Hematopoietic multipotent progenitor cell treated with erythropoietin and hydrocortisone succinate and interleukin-3 and kit ligand, for 4 days (in vitro differentiated cells): ENCODE results near the gene GAB3.

Source experiments
- DNase-seq: peaks from one replicate; pipeline ENCODE4 v3.0.0-alpha.2; 2015

Gene GAB3, protein sequence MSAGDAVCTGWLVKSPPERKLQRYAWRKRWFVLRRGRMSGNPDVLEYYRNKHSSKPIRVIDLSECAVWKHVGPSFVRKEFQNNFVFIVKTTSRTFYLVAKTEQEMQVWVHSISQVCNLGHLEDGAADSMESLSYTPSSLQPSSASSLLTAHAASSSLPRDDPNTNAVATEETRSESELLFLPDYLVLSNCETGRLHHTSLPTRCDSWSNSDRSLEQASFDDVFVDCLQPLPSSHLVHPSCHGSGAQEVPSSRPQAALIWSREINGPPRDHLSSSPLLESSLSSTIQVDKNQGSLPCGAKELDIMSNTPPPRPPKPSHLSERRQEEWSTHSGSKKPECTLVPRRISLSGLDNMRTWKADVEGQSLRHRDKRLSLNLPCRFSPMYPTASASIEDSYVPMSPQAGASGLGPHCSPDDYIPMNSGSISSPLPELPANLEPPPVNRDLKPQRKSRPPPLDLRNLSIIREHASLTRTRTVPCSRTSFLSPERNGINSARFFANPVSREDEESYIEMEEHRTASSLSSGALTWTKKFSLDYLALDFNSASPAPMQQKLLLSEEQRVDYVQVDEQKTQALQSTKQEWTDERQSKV

DNA sequence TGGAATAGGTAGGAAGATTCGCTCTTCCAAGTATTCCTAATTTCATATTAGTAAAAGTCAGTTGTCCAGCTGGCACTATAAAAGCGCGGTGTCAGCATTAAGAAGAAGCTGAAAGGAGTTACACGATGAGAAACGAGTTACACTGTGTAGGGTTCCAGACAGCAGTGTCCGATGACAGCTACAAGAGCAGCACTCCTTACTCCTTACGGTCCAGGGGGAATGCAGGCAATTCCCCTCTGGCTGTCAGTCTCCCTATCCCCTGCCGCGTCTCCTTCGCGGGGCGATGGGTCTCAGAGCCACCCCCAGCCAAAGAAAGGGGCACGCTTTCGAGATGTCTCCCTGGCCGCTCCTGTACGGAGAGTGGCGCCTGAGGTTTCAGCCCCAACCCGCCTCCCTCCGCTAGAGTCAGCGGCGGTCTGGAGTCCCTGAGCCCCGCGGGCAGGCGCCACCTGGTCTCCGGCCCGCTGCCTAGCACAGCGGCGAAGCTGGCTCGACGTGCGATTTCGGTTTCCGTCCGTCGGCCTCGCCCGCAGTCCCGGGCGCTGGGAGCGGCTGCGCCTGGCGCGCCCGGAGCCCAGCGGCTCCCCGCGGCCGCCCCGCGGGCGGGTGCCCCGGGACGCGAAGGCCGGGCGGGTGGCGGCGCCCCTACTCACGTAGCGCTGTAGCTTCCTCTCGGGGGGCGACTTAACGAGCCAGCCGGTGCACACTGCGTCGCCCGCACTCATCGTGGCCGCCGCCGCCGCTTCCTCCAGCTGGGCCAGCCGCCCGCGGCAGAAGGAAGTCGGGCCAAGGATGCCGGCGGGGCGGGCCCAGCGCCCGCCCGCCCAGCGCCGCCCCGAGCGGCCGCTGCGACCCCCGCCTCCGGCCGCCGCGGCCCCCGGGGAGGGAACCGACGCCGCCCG, at the start of gene GAB3:
Gene GAB3, minus strand, starts transcription at position 777 of the 902 bp plus-strand sequence. Its CDS starts 52 bp downstream, at position 725.
- peak; percentile 67 for DNase-seq

DNA sequence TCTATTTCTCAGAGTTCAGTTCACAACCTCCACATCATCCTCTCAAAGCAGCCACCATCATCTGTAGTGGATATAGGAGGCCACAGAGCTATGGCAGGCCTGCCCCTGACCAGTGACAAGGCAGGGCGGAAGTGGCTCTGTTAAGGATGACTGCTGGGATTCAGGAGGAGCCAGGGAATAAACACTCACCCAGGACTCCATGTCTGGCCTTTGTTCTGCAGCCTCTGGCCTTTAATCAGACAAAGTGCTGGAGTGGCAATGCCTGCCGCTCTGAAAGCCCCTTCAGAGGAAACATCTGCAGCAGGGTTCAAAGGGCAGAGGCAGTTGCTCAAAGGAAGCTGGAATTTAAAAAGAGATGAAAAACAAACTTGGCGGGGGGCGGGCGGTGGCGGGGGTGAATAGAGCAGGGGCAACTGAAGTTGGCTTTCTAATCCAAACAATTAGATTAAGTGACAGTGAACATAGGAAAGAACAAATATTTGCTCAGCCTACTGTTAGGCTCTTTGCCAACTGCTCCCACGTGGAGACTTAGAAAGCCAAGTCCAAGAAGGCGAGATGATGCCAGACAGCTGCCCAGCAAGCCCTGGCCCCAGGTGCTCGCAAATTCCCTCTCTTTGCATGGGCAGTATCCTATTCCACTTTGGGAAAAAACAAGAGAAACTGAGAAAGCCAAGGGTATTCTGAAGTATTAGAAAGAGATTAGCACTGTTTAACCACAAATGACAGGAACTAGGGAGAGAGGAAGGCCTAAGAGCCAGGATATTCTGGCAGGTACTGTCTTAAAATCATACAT, 48.9 kb upstream of the GAB3 start:
- DNase-seq: no peak

DNA sequence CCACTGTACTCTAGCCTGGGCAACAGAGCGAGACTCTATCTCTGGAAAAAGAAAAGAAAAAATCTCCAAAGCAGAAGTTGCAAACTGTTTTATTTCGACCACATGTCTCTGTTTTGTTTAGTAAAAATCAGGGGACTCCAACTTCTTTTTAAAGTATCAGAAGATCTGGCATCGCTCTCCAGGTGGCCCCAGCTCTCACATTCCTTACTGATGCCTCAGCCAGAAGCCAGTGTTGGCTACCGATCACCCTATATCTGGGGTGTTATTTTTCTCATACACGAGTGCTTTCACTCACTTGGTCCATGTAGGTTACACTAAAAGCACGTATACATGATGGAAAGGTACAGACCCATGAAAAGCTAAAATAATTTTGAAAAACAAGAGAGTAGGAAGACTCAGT, 46.1 kb upstream of the GAB3 start:
- DNase-seq: no peak

DNA sequence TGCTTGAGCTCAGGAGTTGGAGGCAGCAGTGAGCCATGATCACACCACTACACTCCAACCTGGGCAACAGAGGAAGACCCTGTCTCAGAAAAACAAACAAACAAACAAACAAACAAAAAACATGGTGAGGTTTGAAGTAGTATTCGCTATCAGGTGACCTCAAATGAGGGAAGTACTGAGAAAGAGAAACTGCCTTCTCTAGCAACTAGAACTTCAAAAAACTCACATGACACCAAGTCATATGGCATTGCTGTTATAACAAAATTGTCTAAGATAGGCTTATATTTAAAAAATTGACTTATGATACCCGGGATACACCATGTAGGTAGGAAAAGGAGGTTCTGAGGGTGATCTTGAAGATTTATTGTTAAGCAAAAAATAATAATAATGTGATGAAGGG, 44.1 kb upstream of the GAB3 start:
- DNase-seq: no peak

DNA sequence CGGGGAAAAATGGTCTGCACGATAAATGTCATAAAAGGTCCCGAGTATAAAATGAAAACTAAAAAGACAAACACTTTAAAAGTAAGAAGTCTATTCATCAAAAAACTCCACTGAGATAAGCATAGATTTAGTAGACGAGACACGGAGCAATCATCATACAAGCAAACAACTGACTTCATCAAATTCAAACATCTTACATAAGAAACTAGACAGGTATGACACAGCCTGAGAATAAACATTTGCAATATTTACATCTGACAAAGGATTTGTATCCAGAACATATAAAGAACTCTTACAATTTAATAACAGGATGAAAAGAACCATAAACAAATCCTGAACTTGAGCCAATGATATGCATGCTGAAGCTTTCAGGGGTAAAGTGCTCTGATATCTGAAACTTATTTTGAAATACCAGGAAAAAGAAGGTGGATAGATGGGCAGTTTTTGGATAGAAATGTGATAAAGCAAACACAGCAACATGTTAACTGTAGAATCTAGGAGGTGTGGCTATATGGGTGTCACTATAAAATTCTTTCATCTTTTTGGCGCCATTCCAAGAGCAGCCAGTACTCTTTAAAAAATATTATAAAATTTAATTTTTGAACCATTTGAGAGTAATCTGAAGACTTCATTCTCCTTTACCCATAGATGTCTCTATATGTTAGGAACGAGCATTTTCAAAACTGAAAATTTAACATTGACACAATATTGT, 42.4 kb upstream of the GAB3 start:
- no peak for DNase-seq

DNA sequence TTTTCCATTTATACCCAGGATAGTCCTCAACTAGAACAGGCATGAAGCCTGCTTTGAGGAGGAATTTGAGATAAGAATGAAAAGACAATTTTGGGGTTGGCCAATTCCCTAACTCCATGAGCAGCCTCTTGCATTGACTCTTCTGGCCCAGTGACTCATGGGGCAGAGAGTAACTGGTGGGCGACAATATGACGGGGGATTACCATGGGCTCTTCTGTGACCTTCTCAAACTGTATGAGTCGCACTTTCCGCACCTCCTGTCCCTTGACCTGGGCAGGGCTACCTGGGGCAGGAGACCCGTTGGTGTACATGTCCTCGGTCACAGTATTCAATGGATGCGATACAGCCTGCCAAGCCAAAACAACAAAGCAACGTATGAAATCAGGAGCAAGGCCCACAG, 41.1 kb upstream of the GAB3 start:
- DNase-seq: no peak

DNA sequence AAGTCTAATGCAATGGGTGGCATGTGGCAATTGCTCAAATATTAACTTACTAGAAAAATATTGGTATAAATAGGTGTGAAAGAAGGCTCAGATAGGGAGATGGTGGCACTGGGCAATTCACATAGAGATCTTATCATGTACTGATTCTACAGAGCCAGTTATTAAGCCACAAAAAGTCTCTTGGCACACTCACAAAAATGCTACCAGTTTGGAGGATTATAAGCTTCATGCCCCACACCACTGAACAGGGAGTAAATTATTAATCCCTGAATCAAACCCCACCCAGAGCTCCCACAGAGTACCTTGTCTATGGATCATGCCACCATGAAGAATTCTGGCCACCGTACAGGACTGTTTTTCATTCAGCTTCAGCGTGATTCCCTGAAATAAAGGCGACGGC, 40.6 kb upstream of the GAB3 start:
- DNase-seq: no peak

DNA sequence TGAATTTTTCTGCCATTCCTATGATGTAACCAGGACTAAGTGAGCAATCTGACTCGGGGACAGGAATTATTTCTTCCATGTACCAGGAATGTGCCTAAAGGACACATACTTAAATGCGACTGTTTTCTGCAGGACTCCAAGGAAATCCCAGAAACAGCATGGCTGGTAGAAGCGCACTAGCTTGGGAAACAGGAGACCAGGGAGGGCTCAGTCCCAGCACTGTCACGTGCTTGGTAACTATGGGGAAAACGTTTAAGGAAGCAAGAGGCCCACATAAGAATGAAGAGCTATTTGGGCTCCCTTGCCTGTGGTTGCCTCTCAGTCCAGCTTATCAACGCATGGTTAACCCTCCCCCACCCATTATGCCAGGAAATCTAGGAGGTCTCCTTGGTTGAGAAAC, 34.8 kb upstream of the GAB3 start:
- DNase-seq: peak; percentile 73

DNA sequence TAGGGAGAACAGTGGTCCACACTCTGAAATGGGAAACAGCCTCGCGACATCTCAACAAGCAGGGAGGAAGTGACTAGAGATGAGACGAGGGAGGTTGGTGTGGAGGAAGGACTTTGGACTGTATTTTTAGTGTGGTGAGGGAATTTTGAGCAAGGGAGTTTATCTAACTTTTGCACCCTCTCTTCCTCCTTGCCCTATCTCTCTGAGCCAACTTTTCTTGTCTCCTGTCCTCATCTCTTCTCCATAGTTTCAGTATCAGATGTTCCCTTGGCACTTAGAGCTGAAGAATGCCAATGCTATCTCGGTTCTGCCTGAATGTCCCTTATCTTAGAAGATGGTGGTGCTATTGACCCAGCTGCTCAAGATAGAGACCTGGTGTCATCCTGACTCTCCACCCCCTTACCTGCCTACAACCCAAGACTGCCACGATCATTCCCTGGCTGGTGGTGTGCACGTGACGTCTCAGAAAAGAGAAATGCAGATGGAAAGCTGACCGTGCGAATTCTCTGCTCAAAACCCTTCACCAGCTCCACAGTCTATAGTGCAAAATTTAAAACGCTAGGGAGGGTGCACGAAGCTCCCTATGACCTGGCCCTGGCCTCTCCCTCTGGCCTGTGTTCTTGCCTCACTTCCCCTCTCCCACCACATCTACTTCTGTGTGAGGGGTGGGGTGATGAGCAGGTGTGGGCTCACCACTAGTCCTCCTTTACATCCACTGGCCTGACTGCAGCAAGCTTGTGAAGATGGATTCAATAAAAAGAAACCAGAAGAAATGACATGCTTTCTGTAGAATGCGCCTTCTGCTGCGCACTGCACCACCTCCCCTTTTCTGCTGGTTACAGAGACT, 33.5 kb upstream of the GAB3 start:
- DNase-seq: peak; percentile 81

DNA sequence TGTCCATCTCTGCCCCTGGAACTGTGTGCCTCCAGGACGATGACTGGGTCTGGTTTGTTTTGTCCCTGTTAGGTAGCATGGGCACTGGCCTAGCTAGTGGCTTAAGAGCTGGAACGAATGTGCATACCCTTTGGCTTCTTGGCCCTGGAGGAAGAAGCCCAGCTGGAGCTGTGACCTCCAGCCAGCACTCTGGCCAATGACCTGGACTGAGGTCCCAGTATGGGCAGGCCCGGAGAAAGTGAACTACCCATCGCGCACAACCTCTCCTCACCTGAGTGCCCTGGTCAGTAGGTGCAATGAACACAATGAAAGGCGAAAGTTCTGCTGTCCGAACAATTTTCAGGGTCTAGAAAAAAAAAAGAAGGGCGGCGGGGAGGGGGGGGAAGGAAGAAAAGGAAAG, 30.1 kb upstream of the GAB3 start:
- no peak for DNase-seq

DNA sequence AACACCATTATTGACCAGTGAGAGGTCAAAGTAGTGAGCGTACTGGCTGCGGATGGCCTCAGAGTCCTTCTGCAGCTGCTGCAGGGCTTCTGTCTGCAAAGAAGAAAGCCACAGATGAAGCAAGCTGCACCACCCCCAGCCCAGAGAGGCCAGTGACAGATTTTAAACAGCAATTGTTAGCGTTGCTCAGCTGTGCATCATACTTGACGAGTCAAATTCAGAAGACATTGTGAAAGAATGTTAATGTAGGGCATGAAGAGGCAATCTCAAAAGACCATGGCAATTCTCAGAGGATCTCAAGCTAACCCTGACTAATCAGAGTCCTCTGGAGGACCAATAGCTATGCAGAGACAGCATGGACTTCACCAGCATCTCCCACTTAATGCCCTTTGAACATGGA, 28.4 kb upstream of the GAB3 start:
- DNase-seq: no peak

DNA sequence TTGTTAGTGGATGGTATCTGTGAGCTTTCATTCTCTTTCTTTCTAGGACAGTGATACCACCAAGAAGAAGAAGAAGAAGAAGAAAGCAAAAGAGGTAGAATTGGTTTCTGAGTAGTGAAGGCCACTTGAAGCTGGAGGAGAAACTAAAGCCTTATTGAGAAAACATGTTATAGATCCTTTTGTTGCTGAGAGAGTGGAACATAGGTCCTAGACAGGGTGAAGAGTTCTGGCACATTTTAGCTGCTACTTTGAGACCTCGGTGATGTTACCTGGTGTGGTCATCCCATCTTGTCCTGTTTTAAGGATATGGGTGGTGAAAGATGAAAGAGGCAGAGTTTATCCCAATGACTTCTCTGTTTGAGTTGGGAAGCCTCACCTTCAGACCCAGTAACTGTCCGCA, 25.9 kb upstream of the GAB3 start:
- no peak for DNase-seq

DNA sequence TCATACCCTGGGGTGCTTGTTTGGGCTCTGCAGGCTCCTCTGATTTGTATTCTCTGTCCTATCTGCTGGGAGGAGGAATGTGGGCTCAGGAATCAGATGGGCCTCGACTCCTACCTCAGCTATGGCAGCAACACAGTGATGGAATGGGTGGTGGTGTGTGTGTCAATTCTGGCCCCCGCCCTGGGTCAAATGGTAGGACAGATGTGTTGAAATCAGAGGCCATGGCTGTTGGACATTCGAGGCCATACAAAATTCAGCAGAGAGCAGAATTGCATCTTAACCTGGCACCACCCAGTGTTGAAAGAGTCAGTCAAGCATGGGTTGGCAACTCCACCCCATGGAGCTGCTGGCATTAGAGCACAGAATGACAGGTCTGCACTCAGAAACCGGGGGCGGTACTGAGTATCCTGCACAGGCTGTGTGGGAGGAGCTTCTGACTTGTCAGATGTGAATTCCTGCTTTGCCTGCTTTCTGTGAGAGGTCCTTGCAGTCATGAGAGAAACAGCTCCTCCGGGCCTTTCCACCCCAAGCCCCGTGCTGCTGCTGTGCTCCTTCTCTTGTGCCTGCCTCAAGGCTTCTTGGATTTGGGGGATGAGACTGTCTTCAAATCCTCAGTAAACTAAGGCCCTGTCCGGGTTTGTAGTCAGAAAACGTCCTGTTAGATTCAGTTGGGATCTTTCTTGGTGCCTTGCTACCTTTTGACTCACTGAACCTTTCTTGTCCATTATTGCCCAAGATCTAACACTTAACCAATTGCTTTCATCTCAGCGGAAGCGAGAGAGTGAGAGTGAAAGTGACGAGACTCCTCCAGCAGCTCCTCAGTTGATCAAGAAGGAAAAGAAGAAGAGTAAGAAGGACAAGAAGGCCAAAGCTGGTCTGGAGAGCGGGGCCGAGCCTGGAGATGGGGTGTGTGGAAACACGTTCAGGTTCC, 24.8 kb upstream of the GAB3 start:
- peak; percentile 71 for DNase-seq

DNA sequence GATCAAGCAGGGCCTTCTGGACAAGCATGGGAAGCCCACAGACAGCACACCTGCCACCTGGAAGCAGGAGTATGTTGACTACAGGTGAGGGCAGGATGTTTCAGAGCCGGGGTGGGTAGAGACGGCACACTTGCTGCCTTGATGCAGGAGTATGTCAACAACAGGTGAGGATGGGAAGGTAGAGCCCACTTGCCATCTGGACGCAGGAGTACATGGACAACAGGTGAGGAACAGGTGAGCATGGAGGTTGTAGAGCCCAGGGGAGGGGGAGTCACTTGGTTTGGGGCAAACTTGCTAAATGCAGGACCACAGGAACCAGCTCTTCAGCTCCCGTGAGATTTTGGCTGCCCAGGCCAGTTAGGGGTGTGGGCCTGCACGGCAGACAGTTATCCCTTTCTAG, 23.7 kb upstream of the GAB3 start:
- no peak for DNase-seq

DNA sequence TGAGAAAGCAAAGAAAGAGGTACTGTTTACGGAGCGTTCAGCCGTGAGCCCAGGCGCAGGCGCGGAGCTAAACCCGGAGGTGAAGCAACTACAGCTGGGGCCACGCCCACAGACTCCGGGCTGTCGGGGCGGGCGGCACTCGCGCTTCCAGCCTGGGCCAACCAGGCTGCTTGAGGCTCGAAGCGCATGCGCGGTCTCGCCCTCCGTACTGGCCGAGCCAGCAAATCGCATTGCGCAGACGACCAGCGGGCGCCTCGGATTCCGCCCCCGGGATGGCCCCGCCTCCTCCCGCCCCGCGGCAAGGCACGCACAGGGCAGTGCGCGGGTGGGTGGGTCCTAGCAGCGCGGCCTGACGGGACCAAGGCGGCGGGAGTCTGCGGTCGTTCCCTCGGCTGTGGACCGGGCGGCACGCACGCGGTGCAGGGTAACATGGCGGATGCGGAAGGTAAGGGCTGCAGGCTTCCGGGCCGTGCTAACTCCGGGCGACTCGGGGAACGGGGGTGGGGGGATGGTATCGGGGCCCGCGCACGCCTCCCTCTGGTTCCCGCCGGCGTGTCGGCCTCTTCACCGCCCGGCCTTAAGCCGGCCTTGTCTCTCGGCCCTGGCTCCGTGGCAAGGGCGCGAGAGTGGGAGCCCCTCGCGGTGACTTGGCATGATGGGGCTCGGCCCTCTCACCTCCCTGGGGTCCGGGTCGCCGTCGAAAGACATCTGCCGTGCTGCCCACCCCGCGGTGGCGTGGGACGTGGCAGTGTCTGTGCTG, 11.8 kb upstream of the GAB3 start, which contains the start of gene DKC1:
Gene DKC1, plus strand, starts transcription at position 328 of the 760 bp plus-strand sequence. Its CDS starts 102 bp downstream, at position 430.
- DNase-seq: peak; percentile 97

DNA sequence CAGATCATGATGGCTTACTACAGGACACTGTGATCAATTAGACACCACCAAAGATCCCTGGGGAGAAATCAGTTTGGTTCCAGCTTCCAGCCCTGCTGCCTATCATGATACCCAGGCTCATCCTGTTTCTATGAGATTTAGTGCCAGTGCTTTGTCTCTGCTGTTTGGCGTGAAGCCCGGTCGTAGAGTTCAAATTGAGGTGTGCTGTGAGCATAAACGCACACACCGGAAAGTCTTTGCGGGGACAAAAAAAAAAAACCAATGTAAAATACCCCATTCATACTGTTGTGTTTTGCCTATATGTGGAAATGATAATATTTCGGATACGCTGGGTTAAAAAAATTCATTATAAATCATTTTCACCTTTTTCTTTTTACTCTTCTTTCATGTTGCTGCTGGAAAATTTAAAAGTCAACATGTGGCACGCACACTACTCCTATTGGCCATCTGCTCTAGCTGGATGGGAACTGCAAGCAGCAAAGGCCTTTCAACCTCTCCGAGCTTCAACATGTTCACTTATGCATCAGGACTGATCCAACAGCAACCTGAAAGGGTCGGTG, 11.2 kb upstream of the GAB3 start:
- DNase-seq: peak; percentile 56

DNA sequence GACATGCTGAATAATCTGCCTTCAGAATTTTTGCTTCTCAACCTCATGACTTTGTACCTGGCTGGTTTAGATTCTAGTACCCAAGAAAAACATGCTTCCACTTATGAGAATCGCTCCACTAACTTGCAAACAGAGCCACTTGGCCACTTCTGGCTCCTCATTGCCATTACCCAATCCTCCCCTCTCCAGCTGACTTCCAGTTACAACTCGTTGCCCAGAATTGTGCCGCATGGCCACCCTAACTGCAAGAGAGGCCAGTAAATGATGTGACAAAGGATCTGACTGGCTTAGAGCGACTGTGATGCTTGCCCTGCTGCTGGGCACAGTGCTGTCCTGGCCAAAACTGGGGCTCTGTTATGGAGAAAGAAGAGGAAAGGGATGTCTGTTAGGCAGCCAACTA, 7.8 kb upstream of the GAB3 start:
- DNase-seq: no peak

DNA sequence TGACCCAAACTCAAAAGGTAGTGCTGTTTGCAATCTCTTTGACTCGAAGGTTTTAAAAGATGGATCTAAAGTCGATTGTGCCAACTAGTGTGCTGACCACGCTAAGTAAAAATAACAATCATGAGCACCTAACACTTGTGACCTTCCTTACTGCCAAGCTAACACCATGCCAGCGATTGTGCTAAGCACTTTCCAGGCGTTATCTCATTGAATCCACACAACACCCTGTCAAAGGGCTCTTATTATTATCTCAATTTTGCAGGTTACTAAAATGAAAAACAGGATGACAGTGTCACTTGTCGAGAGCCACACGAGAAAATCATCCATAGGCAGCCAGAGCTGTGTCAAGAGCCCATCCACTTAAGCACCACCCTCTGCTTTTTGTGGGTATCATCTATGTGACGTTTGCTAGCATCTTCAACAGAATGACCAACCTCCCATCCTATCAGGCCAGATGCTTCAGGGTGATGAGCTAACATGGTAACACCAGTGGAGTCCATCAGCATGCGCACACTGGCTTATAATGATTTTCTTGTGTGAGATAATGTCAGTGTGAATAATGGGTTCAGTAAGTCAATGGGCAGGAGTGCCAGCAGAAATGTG, 893 bp upstream of the GAB3 start:
- peak; percentile 91 for DNase-seq
